AG20443 (cell line): ENCODE data around the gene MLKL.
"Not testable (repeated sequence)": the region's sequence is repeated elsewhere in the genome, so short reads cannot be mapped to it uniquely, and the experiment has no call there.

Source experiments
- DNase-seq: peaks from one replicate; pipeline ENCODE4 v3.0.0; 2012; ENCODE audit warnings: low spot score, mixed read lengths

Gene MLKL

DNA sequence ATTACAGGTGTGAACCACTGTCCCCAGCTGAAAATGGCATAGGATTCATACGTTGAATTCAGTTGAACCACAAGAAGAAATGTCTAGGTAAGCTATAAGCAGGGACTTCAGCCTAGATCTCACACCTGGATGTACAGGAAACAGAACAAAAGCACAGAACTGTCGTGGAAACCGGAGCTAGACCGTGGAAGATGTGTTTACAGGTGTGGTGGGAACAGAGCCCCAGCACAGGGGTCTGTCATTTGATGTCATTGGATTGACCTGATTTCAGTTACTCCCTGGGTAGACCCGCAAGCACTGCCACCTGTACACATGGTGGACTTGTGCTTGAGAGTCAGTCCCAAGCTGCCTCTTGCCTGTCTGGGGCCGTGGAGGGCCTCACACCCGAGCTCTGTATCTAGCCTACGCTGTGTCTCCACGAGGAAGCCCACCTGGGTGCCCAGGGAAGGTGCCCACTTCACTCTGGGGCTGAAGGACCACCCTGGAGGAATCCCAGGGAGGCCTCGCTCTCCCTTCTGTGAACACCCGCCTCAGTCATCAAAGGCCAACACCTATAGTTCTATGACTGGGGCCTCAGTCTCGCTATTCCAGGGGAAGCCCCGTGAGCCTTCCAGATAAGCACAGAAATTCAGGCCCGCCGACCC, 32.2 kb upstream of the MLKL start:
- no peak for DNase-seq

DNA sequence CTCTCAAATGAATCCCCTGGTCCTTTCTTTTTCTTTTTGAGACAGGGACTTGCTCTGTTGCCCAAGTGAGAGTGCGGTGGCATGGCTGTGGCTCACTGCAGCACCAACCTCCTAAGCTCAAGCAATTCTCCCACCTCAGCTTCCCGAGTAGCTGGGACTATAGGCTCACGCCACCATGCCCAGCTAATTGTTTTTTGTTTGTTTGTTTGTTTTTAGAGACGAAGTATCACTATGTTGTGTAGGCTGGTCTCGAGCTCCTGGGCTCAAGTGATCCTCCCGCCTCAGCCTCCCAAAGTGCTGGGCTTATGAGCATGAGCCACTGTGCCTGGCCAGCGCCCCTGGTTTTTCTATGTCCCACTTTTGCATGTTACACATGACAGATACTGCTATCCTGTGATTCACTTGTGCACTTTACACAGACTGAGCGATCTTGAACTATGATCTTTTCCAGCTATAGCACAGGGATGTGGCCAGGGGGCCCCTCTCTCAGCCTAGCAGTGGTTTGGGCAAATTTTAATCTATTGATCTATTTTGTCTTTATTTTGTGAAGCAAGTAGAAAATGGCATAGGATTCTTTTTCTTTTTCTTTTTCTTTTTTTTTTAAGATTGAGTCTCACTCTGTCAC, 31.3 kb upstream of the MLKL start:
- DNase-seq = no peak

DNA sequence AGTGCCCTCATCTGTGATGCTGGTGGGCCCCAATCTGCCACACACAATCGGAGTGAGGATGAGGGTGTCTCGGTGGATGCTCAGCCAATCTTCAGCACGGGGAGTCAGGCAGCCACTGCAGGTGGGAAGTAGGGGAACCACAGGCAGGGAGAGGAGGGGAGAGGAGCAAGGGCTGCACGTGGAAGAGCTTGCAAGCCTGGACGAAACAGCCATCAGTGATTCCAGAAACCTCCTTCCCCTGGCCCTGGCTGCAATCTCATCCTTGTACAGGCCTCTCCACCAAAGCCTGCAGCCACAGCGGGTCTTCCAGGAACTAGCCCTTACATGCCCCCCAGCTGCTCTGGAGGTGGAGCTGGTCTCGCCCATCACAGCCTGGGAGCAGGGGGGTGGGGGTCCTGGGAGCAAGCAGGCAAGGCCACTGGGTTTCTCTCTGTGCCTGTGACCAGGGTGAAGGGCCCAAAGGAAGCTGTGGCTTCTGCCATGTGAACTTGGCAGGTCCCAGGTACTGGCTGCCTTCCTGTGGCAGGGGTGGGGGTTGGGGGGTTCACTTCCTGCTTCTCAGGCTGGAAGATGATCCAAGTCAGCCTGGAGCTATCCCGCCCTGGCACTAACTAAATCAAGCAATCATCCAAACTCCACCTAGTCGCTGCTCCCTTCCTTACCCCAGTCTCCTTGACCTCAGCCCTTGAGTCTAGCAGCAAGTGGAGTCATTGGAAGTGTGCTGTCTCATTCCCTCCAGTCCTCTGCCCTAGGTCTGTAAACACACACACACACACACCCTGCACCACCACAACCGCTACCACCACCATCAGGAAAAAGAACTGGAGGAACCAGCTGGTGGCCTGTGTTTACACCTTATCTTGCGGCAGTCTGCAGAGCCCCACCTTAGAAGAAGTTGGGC, 29.4 kb upstream of the MLKL start:
- no peak for DNase-seq

DNA sequence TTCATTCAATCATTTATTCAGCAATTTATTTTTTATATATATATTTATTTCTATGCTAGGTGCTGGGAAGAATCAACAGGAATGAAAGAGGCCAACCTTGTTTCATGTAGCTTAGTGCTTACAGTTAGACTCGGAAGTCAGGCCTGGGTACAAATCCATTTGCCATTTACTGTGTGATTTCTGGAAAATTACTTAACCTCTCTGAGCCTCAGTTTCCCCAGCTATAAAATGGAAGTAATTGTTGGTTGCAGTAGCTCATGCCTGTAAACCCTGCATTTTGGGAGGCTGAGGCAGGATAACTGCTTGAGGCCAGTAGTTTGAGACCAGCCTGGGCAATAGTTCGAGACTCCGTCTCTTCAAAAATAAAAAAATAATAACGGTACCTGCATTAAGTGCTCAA, 27.2 kb upstream of the MLKL start:
- DNase-seq = no peak

DNA sequence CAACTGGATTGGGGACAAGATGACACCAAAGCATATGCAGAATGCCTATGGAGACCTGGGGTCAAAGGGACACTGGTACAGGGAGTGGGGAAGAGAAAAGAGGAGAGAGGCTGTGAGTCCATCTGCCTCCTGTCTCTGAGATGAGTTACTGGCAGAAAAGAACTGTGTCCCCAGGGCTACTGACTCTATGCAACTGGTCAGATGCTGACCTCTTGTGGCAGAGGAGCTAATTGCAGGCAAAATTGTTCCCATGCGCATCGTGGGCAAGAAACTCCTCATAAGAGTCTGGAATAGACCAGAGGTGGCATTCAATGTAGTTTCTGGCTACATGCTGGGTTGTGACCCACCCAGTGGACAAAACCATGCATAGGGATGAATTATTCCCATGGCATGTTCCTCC, 26.1 kb upstream of the MLKL start:
- no peak for DNase-seq

DNA sequence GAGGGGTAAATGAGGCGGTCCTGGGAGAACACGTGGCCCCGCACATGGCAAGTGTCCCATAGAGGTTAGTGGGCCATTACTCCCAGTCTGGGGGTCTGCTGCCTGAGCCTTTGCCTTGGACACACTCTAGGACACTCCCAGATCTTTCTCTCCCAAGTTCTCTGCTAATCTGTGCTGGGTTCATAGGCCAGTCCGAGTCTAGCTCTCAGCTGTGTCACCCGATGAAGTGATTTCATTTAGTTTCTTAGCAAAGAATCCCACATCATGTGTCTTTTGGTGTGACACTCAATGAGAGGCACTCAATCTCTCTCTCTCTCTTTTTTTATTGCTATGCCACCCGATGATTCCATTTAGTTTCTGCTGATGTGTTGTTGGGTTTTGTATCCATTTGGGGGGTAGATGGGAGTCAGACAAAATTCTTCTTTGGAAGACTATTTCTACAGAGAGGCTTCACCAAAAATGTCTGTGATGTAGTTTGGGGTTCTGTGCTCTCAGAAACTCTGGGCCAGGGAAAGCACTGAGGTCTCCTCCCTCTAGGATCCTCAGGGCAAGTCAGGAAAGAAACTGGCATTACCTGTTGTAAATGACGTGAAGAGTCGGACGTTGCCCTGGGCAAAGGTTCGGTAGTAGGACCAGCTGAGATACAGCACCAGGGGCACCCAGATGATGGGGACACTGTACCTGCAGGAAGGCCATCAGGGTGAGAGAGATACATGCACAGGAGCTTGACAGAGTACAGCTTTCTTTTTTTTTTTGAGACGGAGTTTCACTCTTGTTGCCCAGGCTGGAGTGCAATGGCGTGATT, 25.2 kb upstream of the MLKL start:
- DNase-seq = no peak

DNA sequence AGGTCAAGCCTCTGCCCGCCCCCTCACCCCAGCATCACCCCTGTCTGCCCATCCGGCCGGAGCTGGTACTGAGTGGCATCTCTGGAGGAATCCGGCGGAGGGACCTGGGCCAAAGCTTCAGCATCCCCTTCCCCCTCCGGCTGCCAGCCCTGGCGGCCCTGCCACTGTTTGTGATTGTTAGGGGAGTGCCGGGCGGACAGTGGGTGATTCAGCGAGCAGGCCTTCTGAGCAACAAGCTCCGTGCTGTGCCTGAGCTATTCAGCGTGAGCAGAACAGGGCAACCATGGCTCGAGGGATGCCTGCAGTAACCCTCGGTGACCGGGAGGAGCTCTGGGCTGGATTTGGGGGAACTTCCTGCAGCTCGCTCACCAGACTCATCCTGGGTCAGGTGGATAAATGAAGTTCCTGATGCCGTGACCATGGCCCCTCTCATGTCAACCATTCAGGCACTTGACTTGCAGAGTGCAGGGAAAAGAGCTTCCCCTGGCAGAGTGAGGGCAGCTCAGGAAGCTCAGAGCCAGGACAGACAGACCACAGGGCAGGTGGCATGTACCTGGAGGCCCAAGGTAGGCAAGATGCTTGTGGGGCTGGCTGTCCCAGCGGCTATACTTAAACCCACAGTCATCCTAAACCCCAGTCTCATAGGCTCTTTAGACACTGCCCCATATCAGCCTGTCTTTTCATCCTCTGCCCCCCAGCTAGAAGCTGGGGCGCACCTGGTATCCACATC, 24.3 kb upstream of the MLKL start:
- DNase-seq = peak; percentile 81

DNA sequence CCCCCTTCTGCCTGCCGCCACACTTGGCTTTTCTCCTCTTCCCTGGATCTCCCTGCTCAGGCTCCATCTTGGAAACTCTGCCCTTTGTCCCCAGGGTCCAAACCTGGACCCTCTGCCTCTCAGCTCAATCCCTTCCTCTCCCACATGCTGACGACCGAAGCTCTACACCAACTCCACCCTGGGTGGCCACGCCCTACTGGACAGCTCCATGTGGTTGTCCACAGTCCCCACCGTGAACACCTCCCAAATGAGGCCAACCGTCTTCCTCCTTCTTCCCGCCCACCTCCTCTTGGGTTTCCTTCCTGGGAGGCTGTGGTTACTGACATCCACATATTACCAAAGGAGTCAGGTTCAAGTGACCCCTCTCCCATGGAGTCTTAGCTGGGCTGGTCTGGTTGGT, 22.6 kb upstream of the MLKL start:
- no peak for DNase-seq

DNA sequence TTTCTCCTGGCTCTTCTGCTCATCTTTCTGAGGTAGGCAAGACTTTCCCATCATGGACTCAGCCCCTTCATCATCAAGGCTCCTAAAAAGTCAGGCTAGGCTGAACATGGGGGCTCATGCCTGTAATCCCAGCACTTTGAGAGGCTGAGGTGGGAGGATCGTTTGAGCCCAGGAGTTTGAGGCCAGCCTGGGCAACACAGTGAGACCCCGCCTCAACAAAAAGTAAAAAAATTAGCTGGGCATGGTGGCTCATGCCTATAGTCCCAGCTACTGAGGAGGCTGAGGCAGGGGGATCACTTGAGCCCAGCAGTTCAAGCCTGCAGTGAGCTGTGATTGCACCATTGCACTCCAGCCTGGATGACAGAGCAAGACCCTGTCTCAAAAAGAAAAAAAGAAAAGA, 21.5 kb upstream of the MLKL start:
- DNase-seq = not testable (repeated sequence)

DNA sequence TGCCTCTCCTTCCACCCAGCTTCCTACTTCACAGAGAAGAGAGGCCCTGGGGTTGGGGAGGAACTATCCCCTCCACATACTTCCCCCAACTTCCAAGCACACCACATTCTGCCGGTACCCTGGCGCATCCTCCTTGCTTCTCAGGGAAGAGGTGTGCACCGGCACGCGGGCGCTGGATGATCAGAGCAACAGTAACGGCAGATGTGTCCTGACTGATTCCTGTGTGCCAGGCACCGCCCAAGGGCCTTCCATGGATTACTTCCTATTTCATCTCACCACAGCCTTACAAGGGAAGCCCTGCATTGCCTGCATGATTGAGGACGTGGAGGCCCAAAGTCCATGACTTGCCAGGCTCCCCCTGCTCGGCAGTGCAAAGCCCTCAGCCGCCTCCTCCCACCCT, 21.1 kb upstream of the MLKL start:
- no peak for DNase-seq

DNA sequence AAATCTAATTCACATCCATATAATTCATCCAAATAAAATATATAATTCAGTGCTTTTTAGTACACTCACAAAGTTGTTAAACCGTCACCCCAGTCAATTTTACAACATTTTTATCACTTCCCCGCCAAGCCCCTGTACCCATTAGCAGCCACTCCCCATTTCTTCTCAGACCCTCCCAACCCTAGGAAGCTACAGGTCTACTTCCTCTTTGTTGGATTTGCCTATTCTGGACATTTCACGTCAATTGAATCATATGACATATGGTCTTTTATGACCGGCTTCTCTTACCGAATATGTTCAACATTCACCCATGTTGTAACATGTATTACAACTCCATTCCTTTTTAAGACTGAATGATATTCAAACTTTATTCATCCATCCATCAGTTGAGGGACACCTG, 19.9 kb upstream of the MLKL start:
- no peak for DNase-seq

DNA sequence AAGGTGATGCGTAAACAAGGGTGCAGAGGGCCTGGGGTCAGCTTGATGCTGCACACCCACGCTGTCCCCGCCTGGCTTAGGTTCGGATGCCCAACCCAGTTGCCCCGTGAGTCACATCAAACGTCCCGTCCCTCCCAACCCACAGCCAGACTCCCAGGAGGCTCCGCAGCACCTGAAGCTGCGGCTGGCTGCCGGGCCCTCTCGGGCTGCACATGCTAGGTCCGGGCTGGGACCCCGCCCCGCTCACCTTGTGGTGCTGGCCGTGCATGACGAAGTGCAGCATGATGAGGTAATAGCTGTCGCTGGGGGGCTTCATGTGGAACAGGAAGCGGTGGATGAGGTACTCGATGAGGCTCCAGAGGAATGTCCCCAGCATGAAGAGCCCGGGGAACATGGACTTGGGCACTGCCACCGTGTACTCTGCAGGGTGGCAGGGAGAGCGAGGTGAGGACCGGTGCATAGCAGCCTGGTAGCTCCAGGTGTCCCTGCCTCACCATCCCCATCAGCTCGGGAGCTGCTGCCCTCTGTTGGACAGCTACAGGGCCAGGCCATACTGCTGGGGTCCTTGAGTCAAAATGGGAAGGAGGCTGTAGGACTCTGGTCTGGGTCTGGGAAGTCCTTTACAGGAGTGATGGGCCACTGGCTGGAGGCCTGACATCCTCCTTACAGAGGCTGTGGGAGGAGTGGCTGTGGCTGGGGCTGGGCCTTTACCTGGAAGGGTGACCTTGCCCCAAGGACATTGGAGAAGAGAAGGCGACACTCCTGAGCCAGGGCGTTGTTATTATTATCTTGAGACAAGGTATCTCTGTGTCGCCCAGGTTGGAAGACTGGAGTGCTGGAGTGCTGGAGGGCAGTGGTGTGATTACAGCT, 18.3 kb upstream of the MLKL start:
- DNase-seq = no peak

DNA sequence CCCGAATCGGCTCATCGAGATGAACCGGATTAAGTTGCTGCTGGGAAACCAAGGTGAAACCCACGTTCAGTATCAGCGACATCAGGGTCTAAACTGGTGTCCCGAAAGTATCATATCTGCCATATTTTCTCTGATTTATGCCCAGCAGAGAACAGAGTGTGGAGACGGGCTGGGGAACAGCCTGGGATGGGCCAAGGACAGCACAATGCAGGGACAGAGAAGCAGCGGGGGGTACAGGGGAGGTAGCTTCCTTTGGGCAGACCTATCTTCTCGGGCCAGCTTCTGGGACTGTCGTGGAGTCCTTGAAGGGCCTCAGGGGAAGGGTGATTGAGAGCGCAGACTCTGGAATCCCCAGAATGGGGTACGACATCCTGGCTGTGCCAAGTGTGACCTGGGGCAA, 17.5 kb upstream of the MLKL start:
- no peak for DNase-seq

DNA sequence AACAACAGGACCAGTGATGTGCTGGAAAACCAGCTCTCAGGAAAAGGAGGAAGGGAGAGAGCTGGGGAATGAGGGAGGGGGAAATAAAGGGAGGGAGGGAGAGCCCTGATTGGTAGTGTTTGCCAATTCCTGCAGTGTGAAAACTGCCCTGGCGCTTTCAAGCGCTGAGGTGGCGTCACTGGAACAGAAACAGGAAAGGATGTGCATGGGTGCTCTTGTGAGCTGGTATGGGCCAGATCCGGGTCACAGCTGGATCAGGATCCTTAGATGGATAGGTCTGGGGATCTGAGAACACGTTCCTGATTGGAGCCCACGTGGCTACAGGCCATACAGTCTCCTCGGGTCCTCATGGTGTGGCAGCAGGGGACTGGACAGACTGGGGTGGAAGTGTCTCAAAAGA, 16.7 kb upstream of the MLKL start:
- peak; percentile 1 for DNase-seq

DNA sequence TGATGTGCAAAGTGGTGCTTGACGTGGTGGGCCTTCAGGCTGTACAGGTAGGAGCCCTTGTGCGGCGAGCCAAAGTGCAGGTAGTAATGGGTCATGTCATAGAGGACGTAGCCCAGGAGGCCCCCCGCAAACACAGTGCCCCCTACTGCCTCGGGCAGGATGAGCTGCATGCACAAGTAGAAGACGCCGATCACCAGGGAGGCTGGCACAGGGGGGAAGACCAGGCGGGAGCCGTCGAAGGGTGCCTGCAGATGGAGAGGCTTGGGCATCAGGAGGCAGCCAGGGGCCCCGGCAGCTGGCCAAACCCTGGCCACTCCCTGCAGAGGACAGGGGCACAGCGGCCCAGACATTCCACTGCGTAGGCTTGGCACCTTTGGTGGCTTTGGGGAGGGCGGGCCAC, 15.7 kb upstream of the MLKL start:
- peak; percentile 3 for DNase-seq

DNA sequence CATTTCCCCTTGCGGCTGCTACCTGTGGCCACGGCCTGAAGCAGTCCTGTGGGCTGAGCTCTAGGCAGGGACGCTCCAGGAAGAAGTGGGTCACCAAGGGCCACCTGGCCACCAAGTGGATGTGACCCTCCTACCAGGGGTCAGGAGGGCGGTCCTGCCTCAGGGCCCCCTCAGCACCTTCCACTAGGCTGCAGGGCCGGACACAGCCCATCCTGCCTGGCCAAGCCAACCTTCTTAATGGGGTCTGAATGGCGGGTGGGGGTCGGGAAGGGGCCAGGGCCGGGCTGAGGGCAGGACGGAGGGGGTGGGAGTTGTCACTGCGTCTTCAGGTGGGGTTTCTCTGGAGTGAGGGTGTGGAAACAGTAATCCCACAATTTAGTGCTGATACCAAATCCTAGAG, 13.2 kb upstream of the MLKL start:
- peak; percentile 4 for DNase-seq

DNA sequence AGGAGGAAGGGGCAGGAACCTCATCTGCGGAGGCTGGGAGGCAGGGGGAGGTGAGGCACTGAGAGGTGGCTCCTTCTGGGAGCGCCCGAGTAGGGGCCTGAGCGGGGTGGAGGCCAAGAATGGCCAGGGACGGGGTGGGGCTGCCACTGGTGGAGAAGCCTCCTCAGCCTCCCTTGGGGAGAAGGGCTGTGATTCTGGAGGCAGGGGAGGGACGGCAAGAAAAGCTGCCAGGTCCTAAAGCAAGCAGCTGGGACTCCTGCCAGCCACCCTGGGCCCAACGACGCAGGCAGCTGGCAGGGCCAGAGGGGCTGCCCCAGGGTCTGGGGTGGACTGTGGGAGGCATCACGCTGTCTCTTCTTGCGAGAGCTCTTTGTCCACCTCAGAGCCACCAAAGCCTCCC, 12.7 kb upstream of the MLKL start:
- peak; percentile 5 for DNase-seq

DNA sequence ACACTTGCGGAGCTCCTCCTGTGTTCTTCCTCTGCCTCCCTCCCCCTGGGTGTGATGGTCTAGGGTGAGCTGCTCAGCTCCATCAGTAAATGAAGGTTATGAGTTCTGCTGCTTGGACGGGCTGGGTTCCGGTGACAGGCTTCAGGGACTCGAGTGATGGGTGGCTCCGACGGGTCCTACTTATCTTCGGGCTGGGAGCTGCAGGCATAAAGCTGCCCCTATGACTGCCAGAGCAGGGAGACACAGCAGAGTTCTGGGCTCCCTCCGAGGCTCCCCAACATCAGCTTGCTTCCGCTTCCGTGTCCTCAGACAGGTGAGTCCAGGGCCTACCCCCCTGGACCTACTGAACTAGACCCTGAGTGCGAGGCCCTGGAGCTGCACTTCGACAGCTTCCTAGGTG, 11.3 kb upstream of the MLKL start:
- DNase-seq = no peak

DNA sequence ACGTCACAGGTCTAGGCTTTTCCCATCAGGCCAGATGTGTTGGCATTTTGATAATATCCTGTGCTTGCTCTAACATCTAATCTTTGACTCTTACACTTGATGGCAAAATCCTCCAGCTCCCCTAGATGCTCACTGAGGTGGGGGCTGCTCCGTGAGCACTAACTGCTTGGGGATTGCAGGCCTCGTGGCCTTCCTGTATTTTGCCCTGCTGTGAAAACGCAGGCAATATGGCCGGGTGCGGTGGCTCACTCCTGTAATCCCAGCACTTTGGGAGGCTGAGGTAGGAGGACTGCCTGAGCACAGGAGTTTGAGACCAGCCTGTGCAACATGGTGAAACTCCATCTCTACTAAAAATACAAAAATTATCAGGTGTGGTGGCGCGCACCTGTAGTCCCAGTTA, 9.7 kb upstream of the MLKL start:
- no peak for DNase-seq

DNA sequence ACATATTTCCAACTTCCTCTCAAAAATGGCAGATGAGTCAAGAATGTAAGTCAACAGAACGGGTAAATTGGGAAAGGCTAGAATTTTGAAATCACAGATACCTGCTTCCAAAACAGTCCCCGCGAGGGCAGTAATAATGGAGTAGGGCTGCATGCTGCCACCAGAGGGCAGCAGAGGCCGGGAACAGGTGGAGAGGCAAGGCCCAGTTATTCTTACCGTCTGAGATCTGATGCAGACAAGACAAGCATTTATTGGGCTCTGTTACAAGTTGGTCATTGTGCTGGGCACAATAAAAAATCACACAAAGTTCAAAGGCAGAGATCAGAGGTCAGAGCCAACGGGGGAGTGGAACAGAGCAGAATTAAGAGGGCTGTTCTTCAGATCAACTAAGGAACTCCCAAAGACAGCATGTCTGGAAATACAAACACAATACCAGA, 8.8 kb upstream of the MLKL start:
- peak; percentile 87 for DNase-seq

DNA sequence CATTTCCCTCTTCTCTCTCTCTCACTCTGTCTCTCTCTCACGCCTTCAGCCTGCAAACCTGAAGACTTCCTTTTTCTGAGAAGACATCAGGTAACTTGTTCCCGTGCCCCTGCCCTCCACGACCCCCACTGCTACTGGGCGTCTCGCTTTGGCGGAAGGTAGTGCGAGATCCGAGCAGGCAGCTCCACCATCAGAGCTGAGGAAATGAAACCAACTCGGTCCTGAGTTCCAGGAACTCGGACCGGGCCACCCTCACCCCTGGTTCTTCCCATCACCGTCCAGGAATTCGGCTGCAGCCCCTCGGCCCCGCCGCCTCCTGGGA, 585 bp downstream of the MLKL start:
- DNase-seq = peak; percentile 65
